OCI-LY1 (cell line): ENCODE data around the gene KCNMB4.

Experiments used
- EZH2 ChIP-seq: fragments of 200-600 bp; sonication (generic), shearing (Covaris generic); IDR thresholded peaks from 2 replicates; pipeline ENCODE4 v1.8.0; 2017; ENCODE audit warnings: borderline replicate concordance, mixed run types, mild to moderate bottlenecking, antibody characterized with exemption, low read length, moderate library complexity, mixed read lengths
- TF ChIP-seq, protein P1 (sequence below): fragments of 200-600 bp; sonication (generic), shearing (Covaris generic); IDR thresholded peaks from 2 replicates; pipeline ENCODE4 v1.5.1; 2017; ENCODE audit warnings: mild to moderate bottlenecking, antibody characterized with exemption, low read length, moderate library complexity, mixed read lengths

DNA sequence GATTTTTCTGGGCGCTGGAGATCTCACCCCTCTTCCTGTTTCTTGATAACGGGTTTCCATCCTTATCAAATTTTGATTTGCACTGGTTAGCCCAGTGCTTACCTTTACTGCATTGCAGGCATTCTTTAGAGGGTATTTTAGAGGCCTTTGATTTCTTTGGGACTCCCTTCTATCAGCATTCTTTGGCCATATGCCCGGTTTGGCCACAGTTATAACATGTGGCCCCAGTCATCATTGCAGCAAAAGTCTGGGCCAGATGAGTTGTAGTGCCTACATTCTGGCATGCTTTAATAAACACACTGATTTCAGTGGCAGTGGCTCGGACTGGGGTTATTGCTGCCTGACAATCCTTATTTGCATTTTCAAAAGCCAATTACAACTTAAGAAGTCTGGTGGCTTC lies 82.3 kb downstream of the KCNMB4 start:
- TF ChIP-seq, protein P1, sequence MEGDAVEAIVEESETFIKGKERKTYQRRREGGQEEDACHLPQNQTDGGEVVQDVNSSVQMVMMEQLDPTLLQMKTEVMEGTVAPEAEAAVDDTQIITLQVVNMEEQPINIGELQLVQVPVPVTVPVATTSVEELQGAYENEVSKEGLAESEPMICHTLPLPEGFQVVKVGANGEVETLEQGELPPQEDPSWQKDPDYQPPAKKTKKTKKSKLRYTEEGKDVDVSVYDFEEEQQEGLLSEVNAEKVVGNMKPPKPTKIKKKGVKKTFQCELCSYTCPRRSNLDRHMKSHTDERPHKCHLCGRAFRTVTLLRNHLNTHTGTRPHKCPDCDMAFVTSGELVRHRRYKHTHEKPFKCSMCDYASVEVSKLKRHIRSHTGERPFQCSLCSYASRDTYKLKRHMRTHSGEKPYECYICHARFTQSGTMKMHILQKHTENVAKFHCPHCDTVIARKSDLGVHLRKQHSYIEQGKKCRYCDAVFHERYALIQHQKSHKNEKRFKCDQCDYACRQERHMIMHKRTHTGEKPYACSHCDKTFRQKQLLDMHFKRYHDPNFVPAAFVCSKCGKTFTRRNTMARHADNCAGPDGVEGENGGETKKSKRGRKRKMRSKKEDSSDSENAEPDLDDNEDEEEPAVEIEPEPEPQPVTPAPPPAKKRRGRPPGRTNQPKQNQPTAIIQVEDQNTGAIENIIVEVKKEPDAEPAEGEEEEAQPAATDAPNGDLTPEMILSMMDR: no peak
- TF ChIP-seq EZH2: no peak
